Muscle layer of colon (tissue), 2 donors: ENCODE data around the gene IP6K2.

Experiments
- H3K27ac ChIP-seq: one replicate; pipeline ENCODE4 v1.7.0; 2013; ENCODE audit warnings: low read depth, mild to moderate bottlenecking, low read length, moderate library complexity
- H3K27me3 ChIP-seq, 2 donors: one replicate each; pipeline ENCODE4 v1.7.0; 2013; ENCODE audit warnings: low read length in 2 of 2, mild to moderate bottlenecking in 2 of 2; ENCODE audit not compliant: insufficient read depth in 2 of 2, control insufficient read depth in 1 of 2
- H3K36me3 ChIP-seq: one replicate; pipeline ENCODE4 v1.7.0; 2013; ENCODE audit warnings: mild to moderate bottlenecking, low read length; ENCODE audit not compliant: insufficient read depth
- H3K4me1 ChIP-seq: one replicate; pipeline ENCODE4 v1.7.0; 2013; ENCODE audit warnings: mild to moderate bottlenecking, low read length; ENCODE audit not compliant: insufficient read depth
- H3K4me3 ChIP-seq, 2 donors: one replicate each; pipeline ENCODE4 v1.7.0; 2013; ENCODE audit warnings: low read length in 2 of 2, low read depth in 1 of 2, mild to moderate bottlenecking in 1 of 2, moderate library complexity in 1 of 2
- H3K9ac ChIP-seq: one replicate; pipeline ENCODE4 v1.7.0; 2013; ENCODE audit warnings: low read length
- H3K9me3 ChIP-seq: one replicate; pipeline ENCODE4 v1.7.0; 2013; ENCODE audit warnings: mild to moderate bottlenecking, low read length
- donor health status: abdominal sarcoma.
- donor health status: Adenocarcinoma of cecum.

IP6K2 gene

GRCh38 chr3:48661501-48662144, 55.4 kb downstream of the IP6K2 start:
- Histone ChIP-seq H3K4me3 (peak overlapping the region in 1 of 2 donors; percentile 7), H3K36me3 (no peaks in the 10 kb centered on the region), H3K27ac (no peak overlapping the region), H3K9me3 (no peaks in the 10 kb centered on the region), H3K9ac (no peak overlapping the region), H3K4me1 (peaks cover 9% of the 10 kb centered on the region), H3K27me3 (peaks cover 15 to 55% of the 10 kb centered on the region in 2 donors)

- H3K4me3 ChIP-seq, result no peak overlapping the region
- no peak overlapping the region for H3K27ac ChIP-seq
- no peak overlapping the region for H3K9ac ChIP-seq
- H3K36me3 ChIP-seq, result no peaks in the 10 kb centered on the region
- H3K9me3 ChIP-seq, result no peaks in the 10 kb centered on the region
- peaks cover 9% of the 10 kb centered on the region for H3K4me1 ChIP-seq
- peaks cover 15 to 55% of the 10 kb centered on the region in 2 donors for H3K27me3 ChIP-seq
These were observed 56.1 kb downstream of the IP6K2 start for GRCh38 chr3:48660800-48661400.

GRCh38 chr3:48656841-48657281, 60.2 kb downstream of the IP6K2 start:
- H3K4me1 ChIP-seq, result peaks cover 4% of the 10 kb centered on the region
- H3K36me3 ChIP-seq, result no peaks in the 10 kb centered on the region
- H3K27me3 ChIP-seq, result peaks cover 9 to 34% of the 10 kb centered on the region in 2 donors
- H3K4me3 ChIP-seq, result peak overlapping the region; percentile 31 to 47
- no peak overlapping the region for H3K9ac ChIP-seq
- H3K9me3 ChIP-seq, result no peaks in the 10 kb centered on the region
- H3K27ac ChIP-seq, result no peak overlapping the region

- Histone ChIP-seq H3K4me1 (peaks cover 4% of the 10 kb centered on the region), H3K4me3 (peak overlapping the region; percentile 31 to 47), H3K9ac (no peak overlapping the region), H3K27me3 (peaks cover 9 to 29% of the 10 kb centered on the region in 2 donors), H3K9me3 (no peaks in the 10 kb centered on the region), H3K36me3 (no peaks in the 10 kb centered on the region), H3K27ac (no peak overlapping the region)
These were observed 60.8 kb downstream of the IP6K2 start for GRCh38 chr3:48656061-48656840.

GRCh38 chr3:48655606-48656005, 61.4 kb downstream of the IP6K2 start:
- H3K9me3 ChIP-seq, result no peaks in the 10 kb centered on the region
- H3K9ac ChIP-seq, result no peak overlapping the region
- no peak overlapping the region for H3K4me3 ChIP-seq
- H3K27me3 ChIP-seq, result peaks cover 4 to 23% of the 10 kb centered on the region in 2 donors
- no peak overlapping the region for H3K27ac ChIP-seq
- H3K4me1 ChIP-seq, result peaks cover 4% of the 10 kb centered on the region
- no peaks in the 10 kb centered on the region for H3K36me3 ChIP-seq

GRCh38 chr3:48655063-48655462, 62.0 kb downstream of the IP6K2 start:
- Histone ChIP-seq H3K9ac (no peak overlapping the region), H3K27ac (no peak overlapping the region), H3K4me1 (peaks cover 4% of the 10 kb centered on the region), H3K4me3 (no peak overlapping the region), H3K27me3 (peaks cover 0 to 20% of the 10 kb centered on the region in 2 donors), H3K36me3 (no peaks in the 10 kb centered on the region), H3K9me3 (no peaks in the 10 kb centered on the region)

- Histone ChIP-seq H3K4me1 (peaks cover 4% of the 10 kb centered on the region), H3K9me3 (no peaks in the 10 kb centered on the region), H3K36me3 (no peaks in the 10 kb centered on the region), H3K27ac (no peak overlapping the region), H3K27me3 (peaks cover 0 to 11% of the 10 kb centered on the region in 2 donors), H3K9ac (no peak overlapping the region), H3K4me3 (no peak overlapping the region)
These were observed 63.9 kb downstream of the IP6K2 start for GRCh38 chr3:48652923-48653715.

- H3K4me1 ChIP-seq, result peaks cover 4% of the 10 kb centered on the region
- no peaks in the 10 kb centered on the region for H3K9me3 ChIP-seq
- no peak overlapping the region for H3K4me3 ChIP-seq
- H3K27me3 ChIP-seq, result no peaks in the 10 kb centered on the region
- H3K9ac ChIP-seq, result no peak overlapping the region
- no peak overlapping the region for H3K27ac ChIP-seq
- no peaks in the 10 kb centered on the region for H3K36me3 ChIP-seq
These were observed 65.2 kb downstream of the IP6K2 start for GRCh38 chr3:48651771-48652170.

- no peaks in the 10 kb centered on the region for H3K9me3 ChIP-seq
- H3K4me1 ChIP-seq, result peaks cover 4% of the 10 kb centered on the region
- H3K27ac ChIP-seq, result no peak overlapping the region
- H3K9ac ChIP-seq, result no peak overlapping the region
- H3K27me3 ChIP-seq, result no peaks in the 10 kb centered on the region
- no peaks in the 10 kb centered on the region for H3K36me3 ChIP-seq
- H3K4me3 ChIP-seq, result no peak overlapping the region
These were observed 66.3 kb downstream of the IP6K2 start for GRCh38 chr3:48650723-48651122.

- H3K4me3 ChIP-seq, result no peak overlapping the region
- H3K9ac ChIP-seq, result no peak overlapping the region
- no peaks in the 10 kb centered on the region for H3K27me3 ChIP-seq
- no peaks in the 10 kb centered on the region for H3K9me3 ChIP-seq
- H3K4me1 ChIP-seq, result no peaks in the 10 kb centered on the region
- H3K36me3 ChIP-seq, result no peaks in the 10 kb centered on the region
- H3K27ac ChIP-seq, result no peak overlapping the region
These were observed 68.7 kb downstream of the IP6K2 start for GRCh38 chr3:48648188-48648850.
